Measurements from ENCODE around the gene ABCB10. TPM values are rescaled to one million over a fixed set of nuclear protein-coding genes. Genes with fewer than 3 reads are reported as not detected.

ABCB10 gene
- total RNA-seq, 4 donors from 2014 or later, result 10.5 to 15.2 (median 13.0) TPM

- Histone ChIP-seq H3K4me3 (no peak overlapping the region), H3K36me3 (no peaks in the 10 kb centered on the region), H3K4me1 (peaks cover 34% of the 10 kb centered on the region), H3K27me3 (no peaks in the 10 kb centered on the region), H3K27ac (no peak overlapping the region), H3K9me3 (no peaks in the 10 kb centered on the region)
- no peak for DNase-seq (ENCODE audit: low spot score in 2 of 2)
- WGBS, result 77% methylated on average over 7 of the region's 10 CpGs
- TF ChIP-seq POLR2AphosphoS5 (IDR thresholded peaks at IDR 0.05) (no peak), POLR2A (IDR thresholded peaks at IDR 0.05) (no peak), CTCF (IDR thresholded peaks at IDR 0.05) (no peak), EP300 (IDR thresholded peaks at IDR 0.05) (no peak)
These were observed 3.5 kb downstream of the ABCB10 start for GRCh38 chr1:229554886-229555621.

- 92% methylated on average over 7 of the region's 7 CpGs for WGBS
- Histone ChIP-seq H3K36me3 (no peaks in the 10 kb centered on the region), H3K4me3 (no peak overlapping the region), H3K27me3 (no peaks in the 10 kb centered on the region), H3K27ac (no peak overlapping the region), H3K9me3 (no peaks in the 10 kb centered on the region), H3K4me1 (peaks cover 27% of the 10 kb centered on the region)
- no peak for TF ChIP-seq POLR2AphosphoS5 (IDR thresholded peaks at IDR 0.05)
- no peak for TF ChIP-seq CTCF (IDR thresholded peaks at IDR 0.05)
- no peak for TF ChIP-seq EP300 (IDR thresholded peaks at IDR 0.05)
- TF ChIP-seq POLR2A (IDR thresholded peaks at IDR 0.05), result no peak
- DNase-seq (ENCODE audit: low spot score in 2 of 2), result no peak
These were observed 4.8 kb downstream of the ABCB10 start for GRCh38 chr1:229553621-229554130.

- Histone ChIP-seq H3K27ac (no peak overlapping the region), H3K27me3 (no peaks in the 10 kb centered on the region), H3K36me3 (peaks cover 1% of the 10 kb centered on the region), H3K4me1 (peaks cover 27% of the 10 kb centered on the region), H3K9me3 (no peaks in the 10 kb centered on the region), H3K4me3 (no peak overlapping the region)
- WGBS, result 73% methylated on average over 5 of the region's 5 CpGs
- TF ChIP-seq EP300 (IDR thresholded peaks at IDR 0.05) (no peak), POLR2A (IDR thresholded peaks at IDR 0.05) (no peak), CTCF (IDR thresholded peaks at IDR 0.05) (no peak), POLR2AphosphoS5 (IDR thresholded peaks at IDR 0.05) (no peak)
- no peak for DNase-seq (ENCODE audit: low spot score in 2 of 2)
These were observed 5.8 kb downstream of the ABCB10 start for GRCh38 chr1:229552732-229553131.

- WGBS, result 72% methylated on average over 3 of the region's 3 CpGs
- H3K9me3 ChIP-seq, result no peaks in the 10 kb centered on the region
- H3K27ac ChIP-seq, result no peak overlapping the region
- H3K27me3 ChIP-seq, result no peaks in the 10 kb centered on the region
- H3K4me3 ChIP-seq, result no peak overlapping the region
- no peak for DNase-seq (ENCODE audit: low spot score in 2 of 2)
- peaks cover 10% of the 10 kb centered on the region for H3K4me1 ChIP-seq
- peaks cover 18% of the 10 kb centered on the region for H3K36me3 ChIP-seq
- TF ChIP-seq CTCF (IDR thresholded peaks at IDR 0.05) (no peak), POLR2A (IDR thresholded peaks at IDR 0.05) (no peak), POLR2AphosphoS5 (IDR thresholded peaks at IDR 0.05) (no peak), EP300 (IDR thresholded peaks at IDR 0.05) (no peak)
These were observed 7.5 kb downstream of the ABCB10 start for GRCh38 chr1:229550812-229551567.

GRCh38 chr1:229547542-229547941 lies 11.0 kb downstream of the ABCB10 start:
- H3K4me1 ChIP-seq, result no peaks in the 10 kb centered on the region
- no peaks in the 10 kb centered on the region for H3K27me3 ChIP-seq
- H3K4me3 ChIP-seq, result no peak overlapping the region
- TF ChIP-seq POLR2A (IDR thresholded peaks at IDR 0.05) (no peak), EP300 (IDR thresholded peaks at IDR 0.05) (no peak), POLR2AphosphoS5 (IDR thresholded peaks at IDR 0.05) (no peak), CTCF (IDR thresholded peaks at IDR 0.05) (no peak)
- peaks cover 26% of the 10 kb centered on the region for H3K36me3 ChIP-seq
- H3K9me3 ChIP-seq, result no peaks in the 10 kb centered on the region
- DNase-seq (ENCODE audit: low spot score in 2 of 2), result no peak
- WGBS, result 100% methylated on average over 4 of the region's 7 CpGs
- no peak overlapping the region for H3K27ac ChIP-seq
